ENCODE data around the gene ARL1. TPM values are rescaled to one million over a fixed set of nuclear protein-coding genes. Genes with fewer than 3 reads are reported as not detected.
"Not testable (repeated sequence)": the region's sequence is repeated elsewhere in the genome, so short reads cannot be mapped to it uniquely, and the experiment has no call there.

Gene ARL1
- total and polyA plus RNA-seq, 2 of the 4 experiments (the other 2 are of a cell fraction) = 124 to 163 TPM

GRCh38 chr12:101410169-101410568, 2.6 kb upstream of the ARL1 start:
- H4K8ac ChIP-seq (ENCODE audit: low read depth in 2 of 2, low read length in 2 of 2); H3K4ac ChIP-seq (ENCODE audit: low read depth, low read length); H2AK9ac ChIP-seq (replicated peaks; ENCODE audit: low read depth, low read length, poor library complexity); H4K91ac ChIP-seq (ENCODE audit: insufficient read depth, low read depth, low read length); H4K5ac ChIP-seq (ENCODE audit: low read depth, low read length); H3K27ac ChIP-seq (ENCODE audit: insufficient read depth, low read length); H3K18ac ChIP-seq (ENCODE audit: low read depth, low read length); H4K20me1 ChIP-seq (ENCODE audit: insufficient read depth, low read length); H3K23ac ChIP-seq (ENCODE audit: low read depth, low read length); H3K9ac ChIP-seq (ENCODE audit: low read depth, low read length); H2BK20ac ChIP-seq (ENCODE audit: low read depth, low read length); H2AFZ ChIP-seq (replicated peaks; ENCODE audit: low read length, poor library complexity); H3K14ac ChIP-seq (replicated peaks; ENCODE audit: low read depth, low read length); ATAC-seq (ENCODE audit: low read depth); H2BK120ac ChIP-seq (ENCODE audit: low read depth, low read length); H2AK5ac ChIP-seq (ENCODE audit: low read depth, low read length); BruUV-seq (replicated peaks); POLR2A ChIA-PET (ENCODE audit: unreplicated experiment); H3K4me3 ChIP-seq (ENCODE audit: insufficient read depth, low read depth, low read length); DNase-seq; H3K36me3 ChIP-seq (ENCODE audit: control insufficient read depth, insufficient read depth, low read length); H3K27me3 ChIP-seq (ENCODE audit: control insufficient read depth, insufficient read depth, low read length); CTCF ChIA-PET; H2BK15ac ChIP-seq (ENCODE audit: low read depth, low read length); dilution Hi-C loops (cut with HindIII; ENCODE audit: low sequenced_read_pairs, unreplicated experiment); H3K9me1 ChIP-seq (ENCODE audit: insufficient read depth, low read length); H3K4me1 ChIP-seq (ENCODE audit: control insufficient read depth, insufficient read depth, low read length); H2BK5ac ChIP-seq (ENCODE audit: low read depth, low read length, poor library complexity, severe bottlenecking); H3K56ac ChIP-seq (ENCODE audit: extremely low read depth, insufficient read depth, low read length); H3K9me3 ChIP-seq (ENCODE audit: control insufficient read depth, insufficient read depth, low read length); H3K4me2 ChIP-seq (ENCODE audit: low read depth, low read length): not testable (repeated sequence)
- no CpG with 5 or more reads among the region's 8 CpGs for WGBS, 2 experiments (ENCODE audit: extremely low coverage in 2 of 2, insufficient read length in 1 of 2)
- peaks cover 0 to 12% of the 10 kb centered on the region in 2 experiments; a peak in 3 of 4 replicates for H3K79me1 ChIP-seq (ENCODE audit: low read depth in 1 of 2, low read length in 2 of 2)
- intact Hi-C loops (cut with micrococcal nuclease) (loop anchor here (10.0 kb wide), 1 partner anchor 1335 kb away; no protein-coding TSS in a partner anchor), in situ Hi-C loops (cut with MboI; ENCODE audit: low sequenced_read_pairs) (loop anchor here (10.0 kb wide), 1 partner anchor 355 kb away; no protein-coding TSS in a partner anchor)
